ENCODE data around the gene HOXD10. TPM values are rescaled to one million over a fixed set of nuclear protein-coding genes. Genes with fewer than 3 reads are reported as not detected.

HOXD10 gene
- total RNA-seq, 1 donor from 2014 or later, result not detected

DNA sequence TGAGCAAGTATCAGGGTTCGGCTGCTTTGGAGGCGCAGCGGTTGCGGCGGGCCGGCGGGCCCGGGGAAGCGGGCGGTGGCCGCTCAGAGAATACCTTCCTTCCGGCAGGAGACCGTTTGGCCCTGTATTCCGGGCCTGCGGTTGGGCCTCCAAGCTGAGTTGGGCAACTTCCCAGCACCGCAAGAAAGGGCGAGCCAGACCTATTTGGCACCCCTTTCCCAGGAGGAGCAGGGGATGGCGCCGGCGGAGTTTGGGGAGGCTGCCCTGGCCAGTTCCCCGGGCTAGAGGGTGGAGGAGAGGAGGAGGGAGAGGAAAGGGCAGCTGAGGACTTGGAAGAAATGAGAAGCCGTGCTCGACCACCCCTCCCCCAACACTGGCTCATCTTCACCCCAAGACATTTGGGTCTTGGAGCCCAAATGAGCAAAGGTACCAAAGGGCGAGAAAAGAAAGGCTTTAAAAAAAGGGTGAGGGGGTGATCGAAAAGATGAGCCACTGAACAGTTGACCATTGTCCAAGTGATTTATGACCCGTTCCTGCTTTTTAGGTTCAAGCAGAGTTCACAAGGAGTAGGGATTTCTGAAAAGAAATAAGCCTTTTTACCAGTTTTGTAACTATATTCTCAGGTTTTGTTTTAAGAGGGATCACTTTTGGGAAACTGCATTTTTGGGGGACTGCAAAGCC, 48.9 kb downstream of the HOXD10 start:
- DNase-seq (ENCODE audit: low spot score in 2 of 2), result no peak
- no peaks in the 10 kb centered on the region for H3K9me3 ChIP-seq
- intact Hi-C loops (cut with DNase I), result no loop called here
- no peak overlapping the region for H3K27ac ChIP-seq
- no peak overlapping the region for H3K4me3 ChIP-seq
- no peaks in the 10 kb centered on the region for H3K27me3 ChIP-seq
- peaks cover 0 to 4% of the 10 kb centered on the region in 2 donors for H3K4me1 ChIP-seq
- TF ChIP-seq, protein P1, sequence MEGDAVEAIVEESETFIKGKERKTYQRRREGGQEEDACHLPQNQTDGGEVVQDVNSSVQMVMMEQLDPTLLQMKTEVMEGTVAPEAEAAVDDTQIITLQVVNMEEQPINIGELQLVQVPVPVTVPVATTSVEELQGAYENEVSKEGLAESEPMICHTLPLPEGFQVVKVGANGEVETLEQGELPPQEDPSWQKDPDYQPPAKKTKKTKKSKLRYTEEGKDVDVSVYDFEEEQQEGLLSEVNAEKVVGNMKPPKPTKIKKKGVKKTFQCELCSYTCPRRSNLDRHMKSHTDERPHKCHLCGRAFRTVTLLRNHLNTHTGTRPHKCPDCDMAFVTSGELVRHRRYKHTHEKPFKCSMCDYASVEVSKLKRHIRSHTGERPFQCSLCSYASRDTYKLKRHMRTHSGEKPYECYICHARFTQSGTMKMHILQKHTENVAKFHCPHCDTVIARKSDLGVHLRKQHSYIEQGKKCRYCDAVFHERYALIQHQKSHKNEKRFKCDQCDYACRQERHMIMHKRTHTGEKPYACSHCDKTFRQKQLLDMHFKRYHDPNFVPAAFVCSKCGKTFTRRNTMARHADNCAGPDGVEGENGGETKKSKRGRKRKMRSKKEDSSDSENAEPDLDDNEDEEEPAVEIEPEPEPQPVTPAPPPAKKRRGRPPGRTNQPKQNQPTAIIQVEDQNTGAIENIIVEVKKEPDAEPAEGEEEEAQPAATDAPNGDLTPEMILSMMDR (IDR thresholded peaks at IDR 0.05), result no peak
- H3K36me3 ChIP-seq, result no peaks in the 10 kb centered on the region

DNA sequence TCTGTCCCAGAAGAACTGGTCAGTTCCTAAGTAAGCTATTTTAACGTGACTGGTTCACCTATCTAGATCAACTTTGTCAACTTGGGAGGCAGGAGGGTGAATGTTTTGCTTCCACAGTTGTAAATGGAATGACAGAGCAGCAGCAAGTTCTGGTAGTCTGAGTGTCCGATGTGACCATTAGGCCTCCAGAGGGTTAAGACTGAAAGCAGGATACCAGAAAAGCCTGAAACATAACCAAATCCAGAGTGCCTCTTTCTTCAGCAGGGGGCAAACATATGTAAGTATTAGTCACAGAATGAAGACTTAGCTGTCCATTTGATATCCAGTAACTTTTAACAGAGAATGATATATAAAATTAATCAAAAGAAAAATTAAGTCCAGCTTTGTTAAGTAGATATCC, 49.7 kb downstream of the HOXD10 start:
- intact Hi-C loops (cut with DNase I), result no loop called here
- Histone ChIP-seq H3K27ac (no peak overlapping the region), H3K9me3 (no peaks in the 10 kb centered on the region), H3K4me1 (peaks cover 0 to 4% of the 10 kb centered on the region in 2 donors), H3K4me3 (no peak overlapping the region), H3K36me3 (no peaks in the 10 kb centered on the region), H3K27me3 (no peaks in the 10 kb centered on the region)
- TF ChIP-seq, protein P1 (IDR thresholded peaks at IDR 0.05), result no peak
- DNase-seq (ENCODE audit: low spot score in 2 of 2), result no peak

DNA sequence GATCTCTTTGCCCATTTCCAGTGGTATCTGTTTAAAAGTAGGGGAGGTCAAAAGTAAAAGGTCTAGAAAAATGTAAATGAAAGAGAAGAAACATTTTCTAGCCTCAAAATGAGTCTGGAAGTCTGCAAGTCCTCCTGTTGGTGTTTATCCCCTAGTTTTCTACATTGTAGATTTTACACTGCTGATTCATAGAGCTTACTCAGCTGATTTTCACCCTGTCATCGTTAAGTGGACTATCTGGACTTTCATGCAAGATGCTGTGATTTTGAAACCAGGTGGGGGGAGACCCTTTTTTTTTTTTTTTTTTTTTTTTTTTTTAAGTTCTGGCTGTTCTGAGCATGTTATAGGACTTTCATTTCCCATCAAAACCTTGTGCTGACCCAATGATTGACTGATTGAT, 50.8 kb downstream of the HOXD10 start:
- no peak overlapping the region for H3K4me3 ChIP-seq
- H3K9me3 ChIP-seq, result no peaks in the 10 kb centered on the region
- intact Hi-C loops (cut with DNase I), result no loop called here
- peaks cover 0 to under 1% of the 10 kb centered on the region in 2 donors for H3K4me1 ChIP-seq
- no peaks in the 10 kb centered on the region for H3K36me3 ChIP-seq
- DNase-seq (ENCODE audit: low spot score in 2 of 2), result no peak
- H3K27ac ChIP-seq, result no peak overlapping the region
- peaks cover 5% of the 10 kb centered on the region for H3K27me3 ChIP-seq
- TF ChIP-seq, protein P1 (IDR thresholded peaks at IDR 0.05), result no peak

DNA sequence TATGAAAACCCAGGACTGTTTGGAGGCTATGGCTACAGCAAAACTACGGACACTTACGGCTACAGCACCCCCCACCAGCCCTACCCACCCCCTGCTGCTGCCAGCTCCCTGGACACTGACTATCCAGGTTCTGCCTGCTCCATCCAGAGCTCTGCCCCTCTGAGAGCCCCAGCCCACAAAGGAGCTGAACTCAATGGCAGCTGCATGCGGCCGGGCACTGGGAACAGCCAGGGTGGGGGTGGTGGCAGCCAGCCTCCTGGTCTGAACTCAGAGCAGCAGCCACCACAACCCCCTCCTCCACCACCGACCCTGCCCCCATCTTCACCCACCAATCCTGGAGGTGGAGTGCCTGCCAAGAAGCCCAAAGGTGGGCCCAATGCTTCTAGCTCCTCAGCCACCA, 52.6 kb downstream of the HOXD10 start:
- peaks cover 5% of the 10 kb centered on the region for H3K27me3 ChIP-seq

More for the DNA sequence above, 52.6 kb downstream of the HOXD10 start:
- Histone ChIP-seq H3K27ac (no peak overlapping the region), H3K4me3 (no peak overlapping the region), H3K36me3 (no peaks in the 10 kb centered on the region), H3K4me1 (no peaks in the 10 kb centered on the region), H3K9me3 (no peaks in the 10 kb centered on the region)
- intact Hi-C loops (cut with DNase I), result no loop called here
- TF ChIP-seq, protein P1 (IDR thresholded peaks at IDR 0.05), result no peak
- peak in 1 of 2 donors; percentile 47 for DNase-seq (ENCODE audit: low spot score in 2 of 2)

Other genes starting within 250 kb of the HOXD10 start
- 7.1 TPM for gene LNPK, start 114.5 kb upstream of the HOXD10 start, total RNA-seq
- not detected for gene EVX2, start 32.8 kb upstream of the HOXD10 start, total RNA-seq
- gene HOXD13, start 24.1 kb upstream of the HOXD10 start, total RNA-seq, result not detected
- gene HOXD12, start 17.0 kb upstream of the HOXD10 start, total RNA-seq, result not detected
- not detected for gene HOXD11, start 9.5 kb upstream of the HOXD10 start, total RNA-seq
- not detected for gene HOXD9, start 5.9 kb downstream of the HOXD10 start, total RNA-seq
- 19.8 TPM for gene HOXD8, start 12.9 kb downstream of the HOXD10 start, total RNA-seq
- 13.6 TPM for gene HOXD4, start 34.8 kb downstream of the HOXD10 start, total RNA-seq
- gene HOXD3, start 40.5 kb downstream of the HOXD10 start, total RNA-seq, result 8.6 TPM
- 9.8 TPM for gene HOXD1, start 71.9 kb downstream of the HOXD10 start, total RNA-seq
- 8.5 TPM for gene MTX2, start 152.7 kb downstream of the HOXD10 start, total RNA-seq

All from ascending aorta (tissue), 2 donors.